ENCODE measurements around the gene PRDX6. TPM values are rescaled to one million over a fixed set of nuclear protein-coding genes. Genes with fewer than 3 reads are reported as not detected.

The PRDX6 gene
- total and polyA plus RNA-seq, 2 of the 8 experiments (the other 6 are each of a cell fraction or from before 2014, with no cell fraction given) = 348 to 677 TPM

GRCh38 chr1:173489149-173489600 is 12.0 kb downstream of the PRDX6 start (continued):
- TF ChIP-seq NRF1 (IDR thresholded peaks at IDR 0.05; ENCODE audit: low read depth, low read length) (no peak), SIN3A (conservative IDR thresholded peaks at IDR 0.05 in 1 of 2, IDR thresholded peaks at IDR 0.05 in 1 of 2; ENCODE audit: low read depth in 1 of 2, low read length in 2 of 2) (no peak), TEAD4 (IDR thresholded peaks at IDR 0.05; ENCODE audit: low read depth, low read length) (no peak), SIRT6 (IDR thresholded peaks at IDR 0.05; ENCODE audit: low read length) (no peak), SP2 (IDR thresholded peaks at IDR 0.05; ENCODE audit: low read length) (no peak), SP1 (IDR thresholded peaks at IDR 0.05; ENCODE audit: low read depth, low read length) (no peak), RNF2 (IDR thresholded peaks at IDR 0.05; ENCODE audit: borderline replicate concordance, low read depth, low read length, missing control alignments, poor library complexity, severe bottlenecking) (no peak), HDAC6 (IDR thresholded peaks at IDR 0.05; ENCODE audit: low read depth, low read length) (no peak), POLR2AphosphoS5 (IDR thresholded peaks at IDR 0.05; ENCODE audit: low read depth, low read length) (peak; percentile 74), RAD21 (IDR thresholded peaks at IDR 0.05 in 1 of 2, conservative IDR thresholded peaks at IDR 0.05 in 1 of 2; ENCODE audit: low read depth in 2 of 2, low read length in 2 of 2) (peak; percentile 55 to 57), CTBP2 (IDR thresholded peaks at IDR 0.05; ENCODE audit: borderline replicate concordance, insufficient read depth, insufficient read length, low read length) (no peak), HDAC2 (IDR thresholded peaks at IDR 0.05; ENCODE audit: borderline replicate concordance in 1 of 2, low read depth in 2 of 2, low read length in 2 of 2) (no peak), KDM4A (IDR thresholded peaks at IDR 0.05; ENCODE audit: low read depth, low read length, severe bottlenecking) (no peak), ATF3 (IDR thresholded peaks at IDR 0.05; ENCODE audit: insufficient read depth, low read depth, low read length) (no peak), POU5F1 (IDR thresholded peaks at IDR 0.05; ENCODE audit: low read depth, low read length) (no peak)

Data from H1 (cell line).